ENCODE measurements around the gene PCAT7. TPM values are rescaled to one million over a fixed set of nuclear protein-coding genes. Genes with fewer than 3 reads are reported as not detected.

PCAT7 gene
- total RNA-seq, 4 donors from 2014 or later, result 0.34 TPM; not detected in 3

GRCh38 chr9:94611638-94612068, 56.8 kb downstream of the PCAT7 start:
- intact Hi-C loops (cut with DNase I; ENCODE audit: low total_unique reads), result no loop called here
- no peak for TF ChIP-seq POLR2A (IDR thresholded peaks at IDR 0.05)
- no peak overlapping the region for H3K4me3 ChIP-seq (ENCODE audit: low read depth, poor library complexity, severe bottlenecking)
- WGBS, 2 donors, result 86 to 87% methylated on average over 3 of the region's 3 CpGs
- DNase-seq (ENCODE audit: low spot score in 2 of 2), result no peak

DNA sequence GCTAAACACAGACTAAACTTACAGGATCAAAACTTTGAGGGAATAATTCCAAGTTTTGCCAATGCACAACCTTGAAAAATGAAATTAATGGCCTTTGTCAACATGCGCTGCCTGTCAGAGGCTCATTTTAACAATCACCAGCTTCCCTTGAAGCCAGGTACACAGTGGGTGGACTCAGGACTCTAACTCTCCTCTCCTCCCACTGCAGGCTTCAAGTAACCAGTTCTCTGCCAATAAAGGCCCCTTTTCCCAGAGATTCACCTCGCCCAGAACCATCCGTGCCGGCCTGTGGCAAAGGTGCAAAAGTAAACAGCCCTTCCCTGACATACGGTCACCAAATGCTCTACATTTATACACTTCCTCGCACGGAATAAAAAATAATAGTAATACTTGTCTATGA, 57.2 kb downstream of the PCAT7 start:
- no peak overlapping the region for H3K4me3 ChIP-seq (ENCODE audit: low read depth, poor library complexity, severe bottlenecking)
- TF ChIP-seq, protein P1, sequence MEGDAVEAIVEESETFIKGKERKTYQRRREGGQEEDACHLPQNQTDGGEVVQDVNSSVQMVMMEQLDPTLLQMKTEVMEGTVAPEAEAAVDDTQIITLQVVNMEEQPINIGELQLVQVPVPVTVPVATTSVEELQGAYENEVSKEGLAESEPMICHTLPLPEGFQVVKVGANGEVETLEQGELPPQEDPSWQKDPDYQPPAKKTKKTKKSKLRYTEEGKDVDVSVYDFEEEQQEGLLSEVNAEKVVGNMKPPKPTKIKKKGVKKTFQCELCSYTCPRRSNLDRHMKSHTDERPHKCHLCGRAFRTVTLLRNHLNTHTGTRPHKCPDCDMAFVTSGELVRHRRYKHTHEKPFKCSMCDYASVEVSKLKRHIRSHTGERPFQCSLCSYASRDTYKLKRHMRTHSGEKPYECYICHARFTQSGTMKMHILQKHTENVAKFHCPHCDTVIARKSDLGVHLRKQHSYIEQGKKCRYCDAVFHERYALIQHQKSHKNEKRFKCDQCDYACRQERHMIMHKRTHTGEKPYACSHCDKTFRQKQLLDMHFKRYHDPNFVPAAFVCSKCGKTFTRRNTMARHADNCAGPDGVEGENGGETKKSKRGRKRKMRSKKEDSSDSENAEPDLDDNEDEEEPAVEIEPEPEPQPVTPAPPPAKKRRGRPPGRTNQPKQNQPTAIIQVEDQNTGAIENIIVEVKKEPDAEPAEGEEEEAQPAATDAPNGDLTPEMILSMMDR (IDR thresholded peaks at IDR 0.05), result no peak
- TF ChIP-seq POLR2A (IDR thresholded peaks at IDR 0.05), result no peak
- intact Hi-C loops (cut with DNase I; ENCODE audit: low total_unique reads), result no loop called here
- 82 to 85% methylated on average over 7 of the region's 7 CpGs for WGBS, 2 donors
- DNase-seq (ENCODE audit: low spot score in 2 of 2), result no peak

DNA sequence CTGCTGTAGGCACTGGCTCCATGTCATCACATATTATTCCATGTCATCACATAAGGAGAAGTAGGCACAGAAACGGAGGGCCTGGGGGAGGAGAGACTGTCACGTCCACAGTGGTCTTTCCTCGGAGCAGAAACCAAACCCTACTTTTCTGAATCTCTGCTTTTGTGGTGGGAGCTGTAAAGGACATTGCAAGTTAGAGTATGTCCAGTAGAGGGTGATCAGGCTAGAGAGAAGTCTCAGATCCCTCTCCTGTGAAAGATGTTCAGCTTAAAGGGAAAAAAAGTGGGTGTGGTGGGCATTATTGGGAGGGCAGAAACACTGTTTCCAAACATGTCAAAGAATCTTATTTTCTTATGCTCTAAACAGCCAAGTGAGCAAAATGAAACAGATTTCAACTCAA, 58.1 kb downstream of the PCAT7 start:
- 84 to 88% methylated on average over 3 of the region's 3 CpGs for WGBS, 2 donors

DNA sequence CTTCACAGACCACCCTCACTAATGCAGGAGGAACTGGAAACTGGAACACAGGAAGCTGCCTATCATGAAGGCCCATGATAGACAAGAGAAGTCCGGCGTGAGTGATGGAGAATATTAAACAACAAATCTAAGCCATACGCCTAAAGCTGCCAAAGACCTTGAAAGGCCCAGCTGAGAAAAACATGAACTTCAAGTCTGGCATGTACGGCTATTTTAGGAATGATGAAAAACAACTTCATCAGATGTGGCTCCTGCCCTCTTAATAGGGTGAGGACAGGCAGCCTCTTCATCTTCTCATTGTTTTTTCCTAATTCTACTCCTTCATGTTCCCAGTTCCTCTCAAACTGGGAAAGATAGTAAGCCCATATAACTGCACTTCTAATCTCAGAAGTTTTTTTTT, 64.1 kb downstream of the PCAT7 start:
- TF ChIP-seq, protein P1 (IDR thresholded peaks at IDR 0.05), result no peak
- no peak for TF ChIP-seq POLR2A (IDR thresholded peaks at IDR 0.05)
- WGBS, 2 donors, result 32 to 56% methylated on average over 4 of the region's 4 CpGs
- intact Hi-C loops (cut with DNase I; ENCODE audit: low total_unique reads), result no loop called here
- no peak overlapping the region for H3K4me3 ChIP-seq (ENCODE audit: low read depth, poor library complexity, severe bottlenecking)
- no peak for DNase-seq (ENCODE audit: low spot score in 2 of 2)

More for the DNA sequence above, 58.1 kb downstream of the PCAT7 start:
- intact Hi-C loops (cut with DNase I; ENCODE audit: low total_unique reads), result no loop called here
- TF ChIP-seq, protein P1 (IDR thresholded peaks at IDR 0.05), result no peak
- no peak for TF ChIP-seq POLR2A (IDR thresholded peaks at IDR 0.05)
- H3K4me3 ChIP-seq (ENCODE audit: low read depth, poor library complexity, severe bottlenecking), result no peak overlapping the region
- no peak for DNase-seq (ENCODE audit: low spot score in 2 of 2)

Other genes starting within 250 kb of the PCAT7 start
- not detected for gene NUTM2F, start 226.4 kb upstream of the PCAT7 start, total RNA-seq
- 1 to 10 TPM in 1 of 4 donors, not detected in 3; 1.5 TPM for gene FBP2, start 38.7 kb downstream of the PCAT7 start, total RNA-seq
- gene FBP1, start 84.4 kb downstream of the PCAT7 start, total RNA-seq, result 10 to 100 TPM in 1 of 4 donors, 1 to 10 TPM in 2, under 1 TPM in 1; 0.99 to 12.1 (median 6.6) TPM
- 100 to 1,000 TPM in 3 of 4 donors, 10 to 100 TPM in 1; 66.3 to 136 (median 118) TPM for gene AOPEP, start 171.6 kb downstream of the PCAT7 start, total RNA-seq